ENCODE measurements around the gene ZDHHC22. TPM values are rescaled to one million over a fixed set of nuclear protein-coding genes. Genes with fewer than 3 reads are reported as not detected.

Gene ZDHHC22, protein sequence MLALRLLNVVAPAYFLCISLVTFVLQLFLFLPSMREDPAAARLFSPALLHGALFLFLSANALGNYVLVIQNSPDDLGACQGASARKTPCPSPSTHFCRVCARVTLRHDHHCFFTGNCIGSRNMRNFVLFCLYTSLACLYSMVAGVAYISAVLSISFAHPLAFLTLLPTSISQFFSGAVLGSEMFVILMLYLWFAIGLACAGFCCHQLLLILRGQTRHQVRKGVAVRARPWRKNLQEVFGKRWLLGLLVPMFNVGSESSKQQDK
- total RNA-seq = not detected

DNA sequence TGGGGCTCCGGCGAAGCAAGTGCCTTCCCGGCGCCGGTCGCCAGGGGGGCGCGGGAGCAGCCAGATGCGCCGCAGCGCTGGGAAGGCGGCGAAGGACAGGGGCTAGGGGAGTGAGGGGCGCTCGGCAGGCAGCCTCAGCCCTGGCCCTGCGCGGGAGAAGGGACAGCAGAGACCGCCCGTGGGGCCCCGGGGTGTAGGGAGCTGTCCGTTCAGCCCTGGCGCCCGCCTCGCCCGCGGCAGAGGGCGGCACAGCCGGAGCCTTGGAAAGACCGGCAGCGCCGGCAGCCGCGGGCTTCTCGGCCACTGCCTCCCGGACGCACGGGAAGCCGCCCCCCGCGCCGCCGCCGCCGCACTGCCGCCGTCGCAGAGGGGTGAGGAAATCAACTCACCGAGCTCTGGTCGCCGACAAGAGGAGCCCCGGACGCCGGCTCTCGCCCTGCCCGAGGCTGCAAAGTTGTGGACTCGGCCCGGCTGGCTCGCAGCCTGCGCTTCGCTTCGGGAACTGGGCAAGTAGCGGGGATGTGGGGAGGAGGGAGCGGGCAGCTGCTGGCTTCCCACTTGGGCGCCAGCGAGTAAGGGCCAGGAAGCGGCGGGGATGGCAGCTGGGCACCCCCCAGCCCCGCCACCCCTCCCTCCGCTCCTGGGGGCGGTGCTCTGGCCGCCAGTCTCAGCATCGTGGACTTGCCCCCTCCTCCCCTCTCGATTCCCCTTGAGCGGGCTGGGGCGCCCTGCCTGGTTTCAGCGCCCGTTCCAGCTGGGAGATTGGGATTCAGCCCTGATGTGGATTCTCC, at the start of gene ZDHHC22:
Gene ZDHHC22, minus strand, starts transcription at position 578 of the 791 bp plus-strand sequence. CDS start 2,053 bp downstream, outside the sequence.
- H3K27ac Mint-ChIP-seq = no peak within 1 kb of the TSS
- POLR2A ChIA-PET = no interaction called here
- H3K4me1 Mint-ChIP-seq = peaks cover 13% of the 10 kb centered on the region
- DNase-seq (peak; percentile 52), ATAC-seq (ENCODE audit: low read depth) (peak; percentile 35)
- H3K4me3 Mint-ChIP-seq = peak within 1 kb of the TSS; percentile 20
- H3K9me3 Mint-ChIP-seq = no peaks in the 10 kb centered on the region
- no peaks in the 10 kb centered on the region for H3K36me3 Mint-ChIP-seq
- H3K27me3 Mint-ChIP-seq = peaks cover 84% of the 10 kb centered on the region

DNA sequence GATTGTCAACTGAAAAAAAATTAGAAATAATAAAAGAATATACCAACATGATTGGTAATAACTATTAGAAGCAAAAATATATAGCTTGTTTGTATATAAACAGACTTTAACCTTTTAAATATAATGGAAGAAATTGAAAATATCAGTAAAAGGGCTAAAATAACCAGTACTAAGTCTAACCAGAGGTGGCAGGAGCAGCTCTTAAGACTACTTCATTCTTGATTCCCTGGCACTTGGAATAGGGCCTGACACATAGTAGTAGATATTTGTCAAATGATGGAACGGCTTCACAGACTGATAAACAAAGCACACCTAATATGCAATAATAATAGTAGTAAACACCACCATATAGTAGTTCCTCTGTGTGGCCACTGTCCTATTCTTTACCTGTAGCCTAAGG, 49.4 kb upstream of the ZDHHC22 start:
- H3K9me3 Mint-ChIP-seq = no peaks in the 10 kb centered on the region

DNA sequence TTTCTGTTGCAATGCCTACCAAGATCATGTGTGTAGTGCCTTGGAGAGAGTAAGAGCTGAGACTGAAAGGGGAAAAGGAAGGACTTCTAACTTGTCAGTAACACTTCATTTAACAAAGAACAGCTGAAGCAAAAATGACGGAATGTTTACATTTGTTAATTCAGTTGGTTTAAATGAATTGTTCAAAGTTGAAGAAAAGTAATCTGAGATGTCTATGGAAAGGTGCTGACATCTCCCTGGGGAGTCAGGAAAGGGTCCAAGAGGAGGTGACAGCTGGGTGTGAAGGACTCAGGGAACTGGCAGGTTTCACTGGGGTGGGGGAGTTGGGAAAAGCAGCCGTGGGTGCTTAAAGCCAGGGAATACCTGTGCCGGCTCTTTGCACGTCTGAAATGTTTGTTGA, 47.9 kb upstream of the ZDHHC22 start:
- Mint-ChIP-seq H3K9me3 (no peaks in the 10 kb centered on the region), H3K27ac (no peak overlapping the region), H3K4me3 (no peak overlapping the region)

More for the DNA sequence above, 49.4 kb upstream of the ZDHHC22 start:
- H3K4me1 Mint-ChIP-seq = no peaks in the 10 kb centered on the region
- H3K27ac Mint-ChIP-seq = no peak overlapping the region
- DNase-seq (no peak), ATAC-seq (ENCODE audit: low read depth) (no peak)
- POLR2A ChIA-PET = no interaction called here
- no peak overlapping the region for H3K4me3 Mint-ChIP-seq
- H3K36me3 Mint-ChIP-seq = no peaks in the 10 kb centered on the region
- peaks cover 16% of the 10 kb centered on the region for H3K27me3 Mint-ChIP-seq

DNA sequence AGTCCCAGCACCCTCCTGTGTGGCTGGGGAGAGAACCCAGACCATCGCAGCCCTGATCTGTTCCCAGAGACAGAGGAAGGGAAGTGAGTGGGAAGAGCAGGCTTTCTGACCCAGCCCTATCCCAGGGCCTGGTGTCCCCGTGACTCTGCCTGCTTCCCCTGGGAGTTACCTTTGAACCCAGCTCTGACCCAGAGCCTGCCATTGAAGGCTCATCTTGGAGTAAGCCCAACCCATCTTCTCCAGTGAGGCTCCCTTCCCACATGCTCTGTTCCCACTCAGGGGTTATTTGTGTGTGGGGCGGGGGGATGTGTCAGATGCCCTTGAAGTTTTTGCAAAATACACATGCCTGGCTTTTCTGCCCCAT, 46.0 kb upstream of the ZDHHC22 start:
- ATAC-seq (ENCODE audit: low read depth) (no peak), DNase-seq (no peak)
- Mint-ChIP-seq H3K27ac (no peak overlapping the region), H3K9me3 (no peaks in the 10 kb centered on the region), H3K36me3 (no peaks in the 10 kb centered on the region), H3K4me3 (no peak overlapping the region), H3K27me3 (peaks cover 15% of the 10 kb centered on the region), H3K4me1 (peaks cover under 1% of the 10 kb centered on the region)
- POLR2A ChIA-PET = no interaction called here

More for the DNA sequence above, 47.9 kb upstream of the ZDHHC22 start:
- Mint-ChIP-seq H3K36me3 (no peaks in the 10 kb centered on the region), H3K4me1 (no peaks in the 10 kb centered on the region), H3K27me3 (peaks cover 16% of the 10 kb centered on the region)
- ATAC-seq (ENCODE audit: low read depth) (no peak), DNase-seq (no peak)
- POLR2A ChIA-PET = no interaction called here

DNA sequence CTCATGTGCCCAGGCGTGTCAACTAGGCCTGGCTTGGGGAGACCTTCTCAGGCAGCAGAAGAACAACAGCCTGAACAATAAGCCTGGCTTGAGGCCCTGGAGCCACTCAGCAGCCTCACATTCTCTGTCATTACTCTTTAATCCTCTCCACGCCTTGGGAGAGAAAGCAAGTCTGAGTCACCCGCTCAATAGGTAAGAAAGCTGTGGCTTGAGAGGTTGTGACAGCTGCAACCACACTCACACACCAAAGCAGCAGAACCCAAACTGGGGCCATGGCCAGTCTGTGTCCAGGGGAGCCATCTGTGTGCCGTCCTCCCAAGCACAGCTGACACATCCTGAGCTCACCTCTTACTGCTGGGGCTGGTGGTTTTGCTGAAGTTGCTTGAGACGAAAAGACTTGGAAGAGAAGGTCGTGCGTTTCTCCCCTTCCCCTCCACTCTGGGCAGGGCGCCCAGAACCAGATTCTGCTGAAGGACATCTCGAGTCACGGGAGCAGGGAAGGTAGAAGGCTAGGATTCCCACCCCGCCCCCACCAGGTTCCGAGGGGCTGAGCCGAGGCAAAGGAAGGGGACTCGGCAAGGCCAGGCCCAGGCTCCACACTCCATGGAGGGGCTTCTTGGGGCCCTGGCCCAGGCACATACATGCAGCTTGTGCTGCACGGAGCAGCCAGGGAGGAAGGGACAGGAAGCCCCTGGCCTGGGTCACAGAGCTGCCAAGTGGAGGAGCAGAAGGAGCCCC, 45.5 kb upstream of the ZDHHC22 start:
- Mint-ChIP-seq H3K27ac (no peak overlapping the region), H3K4me1 (peaks cover 2% of the 10 kb centered on the region), H3K36me3 (no peaks in the 10 kb centered on the region), H3K9me3 (no peaks in the 10 kb centered on the region), H3K4me3 (no peak overlapping the region), H3K27me3 (peaks cover 14% of the 10 kb centered on the region)
- ATAC-seq (ENCODE audit: low read depth) (no peak), DNase-seq (no peak)
- POLR2A ChIA-PET = no interaction called here

DNA sequence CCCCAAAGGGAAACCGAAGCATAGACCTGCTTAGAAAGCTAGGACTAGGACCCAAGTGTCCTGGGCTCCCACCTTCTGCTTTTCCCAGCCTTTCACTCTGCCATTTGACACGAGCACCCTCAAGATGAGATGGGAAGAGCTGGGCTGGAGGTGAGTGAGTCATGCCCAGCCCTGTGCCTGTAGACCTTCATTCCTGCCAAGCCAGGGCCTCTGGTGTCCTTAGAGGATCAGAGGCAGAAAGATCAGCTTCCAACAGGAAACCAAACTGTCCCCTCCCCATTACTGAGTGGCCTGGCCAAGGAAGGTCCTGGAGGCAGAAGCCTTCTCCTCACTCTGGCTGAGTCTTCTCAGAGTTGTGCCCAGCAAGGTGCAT, 43.5 kb upstream of the ZDHHC22 start:
- H3K27ac Mint-ChIP-seq = no peak overlapping the region
- H3K36me3 Mint-ChIP-seq = no peaks in the 10 kb centered on the region
- POLR2A ChIA-PET = interaction anchor here (0.5 kb wide), 1 partner anchor 1640 kb away, joined by 3 read pairs; no protein-coding TSS in a partner anchor
- ATAC-seq (ENCODE audit: low read depth) (no peak), DNase-seq (no peak)
- H3K27me3 Mint-ChIP-seq = peaks cover 26% of the 10 kb centered on the region
- H3K4me1 Mint-ChIP-seq = peaks cover 6% of the 10 kb centered on the region
- H3K4me3 Mint-ChIP-seq = no peak overlapping the region
- H3K9me3 Mint-ChIP-seq = no peaks in the 10 kb centered on the region

DNA sequence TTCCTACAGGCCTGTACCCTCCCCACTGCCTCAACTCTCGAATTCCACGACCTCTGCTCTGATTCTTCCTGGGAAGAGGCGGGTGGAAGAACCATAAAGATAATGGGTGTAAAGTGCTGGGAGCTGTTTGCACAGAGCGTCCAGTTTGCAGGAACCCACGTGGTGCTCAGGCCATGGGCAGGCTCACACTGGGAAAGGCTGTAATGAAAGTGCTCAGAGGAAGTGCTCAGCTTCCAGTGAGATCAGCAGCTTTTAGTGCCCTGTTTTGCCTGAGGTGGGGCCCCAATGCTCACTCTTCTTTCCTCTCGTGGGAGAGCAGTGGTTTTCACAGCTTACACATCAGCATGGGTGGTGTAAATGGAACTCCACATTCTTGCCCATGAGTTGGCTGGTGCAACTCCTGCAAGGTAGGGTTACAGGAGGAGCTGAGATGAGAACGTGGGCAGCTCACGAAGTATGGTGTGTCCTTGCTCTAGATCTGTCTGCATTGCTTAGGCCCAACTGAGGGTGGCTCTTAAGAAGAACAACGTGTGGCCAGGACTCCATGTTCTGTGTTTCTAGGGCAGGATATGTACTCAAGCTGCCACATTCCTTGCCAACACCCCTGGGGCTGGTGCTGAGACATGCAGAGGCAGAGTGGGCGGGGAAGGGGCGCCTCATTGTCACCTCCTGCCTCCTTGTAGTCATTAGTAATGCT, 43.0 kb upstream of the ZDHHC22 start:
- no peak for ATAC-seq (ENCODE audit: low read depth)
- Mint-ChIP-seq H3K27me3 (peaks cover 28% of the 10 kb centered on the region), H3K9me3 (no peaks in the 10 kb centered on the region), H3K36me3 (no peaks in the 10 kb centered on the region), H3K4me3 (no peak overlapping the region), H3K27ac (no peak overlapping the region), H3K4me1 (peaks cover 6% of the 10 kb centered on the region)
- DNase-seq = no peak
- POLR2A ChIA-PET = interaction anchor here (0.5 kb wide), 1 partner anchor 1640 kb away, joined by 3 read pairs; no protein-coding TSS in a partner anchor

DNA sequence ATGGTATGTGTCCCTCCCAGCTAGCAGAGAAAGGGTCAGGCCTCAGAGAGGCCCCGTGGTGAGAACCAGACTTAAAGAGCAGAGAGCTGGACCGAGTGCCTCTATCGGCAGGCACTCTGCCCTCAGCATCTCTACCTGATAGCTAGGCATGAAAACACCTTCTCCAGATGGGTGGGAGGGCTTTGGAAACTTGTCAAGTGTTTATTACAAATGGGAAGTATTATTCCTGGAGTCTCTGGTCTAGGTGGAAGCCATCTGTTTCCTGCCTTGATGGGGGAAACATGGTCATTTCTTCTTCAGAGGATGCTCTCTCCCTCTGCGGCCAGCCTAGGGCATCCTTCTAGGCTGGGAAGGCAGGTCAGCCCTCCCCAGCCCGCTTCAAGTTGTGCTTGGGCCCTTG, 42.3 kb upstream of the ZDHHC22 start:
- peaks cover 6% of the 10 kb centered on the region for H3K4me1 Mint-ChIP-seq
- H3K27me3 Mint-ChIP-seq = peaks cover 28% of the 10 kb centered on the region
- no peak for ATAC-seq (ENCODE audit: low read depth)
- H3K4me3 Mint-ChIP-seq = no peak overlapping the region
- POLR2A ChIA-PET = no interaction called here
- no peak for DNase-seq
- no peak overlapping the region for H3K27ac Mint-ChIP-seq
- H3K9me3 Mint-ChIP-seq = no peaks in the 10 kb centered on the region
- H3K36me3 Mint-ChIP-seq = no peaks in the 10 kb centered on the region

DNA sequence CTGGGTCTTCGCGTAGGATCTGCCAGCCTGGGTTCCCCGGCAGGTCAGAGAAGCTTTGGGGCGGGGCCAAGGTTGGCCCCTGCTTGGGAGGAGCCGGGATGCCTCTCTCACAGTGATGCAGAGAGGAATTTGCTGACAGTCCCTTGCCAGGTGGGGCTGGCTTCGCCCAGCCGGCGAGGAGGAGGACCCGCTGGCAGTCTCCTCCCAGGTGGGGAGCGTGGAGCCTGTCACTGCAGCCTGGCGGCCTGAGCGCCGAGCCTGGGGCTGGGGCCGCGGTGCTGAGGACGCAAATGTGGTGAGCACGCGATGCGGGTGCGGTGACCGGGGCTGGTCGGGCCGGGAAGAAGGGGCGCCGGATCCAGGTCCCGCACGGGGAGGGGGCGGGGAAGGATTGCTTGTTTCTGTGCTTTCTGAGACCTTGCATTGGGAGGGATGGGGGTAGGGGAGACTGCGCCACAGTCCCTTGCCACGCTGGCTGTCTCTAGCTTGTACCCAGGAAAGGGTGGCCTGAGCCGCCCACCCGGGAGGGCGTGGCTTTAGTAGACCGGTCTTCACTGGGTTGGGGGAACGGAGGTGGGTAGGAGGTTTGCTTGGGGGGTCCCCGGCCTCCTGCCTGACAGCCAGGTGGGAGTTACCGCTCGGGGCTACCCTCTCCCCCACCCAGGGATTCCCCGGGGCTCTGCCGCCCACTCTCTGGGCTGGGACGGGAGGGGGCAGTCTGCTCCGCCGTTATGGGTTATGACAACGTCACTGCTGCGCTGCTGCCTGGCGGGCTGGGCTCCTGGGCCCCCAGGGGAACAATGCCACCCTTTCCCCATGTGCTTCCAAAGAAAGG, 40.2 kb upstream of the ZDHHC22 start, which contains the start of gene TMEM63C:
Gene TMEM63C, plus strand, starts transcription at position 196 of the 835 bp plus-strand sequence. CDS start 37,016 bp downstream, outside the sequence.
- H3K27me3 Mint-ChIP-seq = peaks cover 24% of the 10 kb centered on the region
- no peaks in the 10 kb centered on the region for H3K9me3 Mint-ChIP-seq
- peak within 1 kb of the TSS; percentile 69 for H3K4me3 Mint-ChIP-seq
- H3K27ac Mint-ChIP-seq = no peak within 1 kb of the TSS
- H3K36me3 Mint-ChIP-seq = no peaks in the 10 kb centered on the region
- ATAC-seq (ENCODE audit: low read depth) (peak; percentile 85), DNase-seq (peak; percentile 59)
- peaks cover 7% of the 10 kb centered on the region for H3K4me1 Mint-ChIP-seq
- POLR2A ChIA-PET = no interaction called here

DNA sequence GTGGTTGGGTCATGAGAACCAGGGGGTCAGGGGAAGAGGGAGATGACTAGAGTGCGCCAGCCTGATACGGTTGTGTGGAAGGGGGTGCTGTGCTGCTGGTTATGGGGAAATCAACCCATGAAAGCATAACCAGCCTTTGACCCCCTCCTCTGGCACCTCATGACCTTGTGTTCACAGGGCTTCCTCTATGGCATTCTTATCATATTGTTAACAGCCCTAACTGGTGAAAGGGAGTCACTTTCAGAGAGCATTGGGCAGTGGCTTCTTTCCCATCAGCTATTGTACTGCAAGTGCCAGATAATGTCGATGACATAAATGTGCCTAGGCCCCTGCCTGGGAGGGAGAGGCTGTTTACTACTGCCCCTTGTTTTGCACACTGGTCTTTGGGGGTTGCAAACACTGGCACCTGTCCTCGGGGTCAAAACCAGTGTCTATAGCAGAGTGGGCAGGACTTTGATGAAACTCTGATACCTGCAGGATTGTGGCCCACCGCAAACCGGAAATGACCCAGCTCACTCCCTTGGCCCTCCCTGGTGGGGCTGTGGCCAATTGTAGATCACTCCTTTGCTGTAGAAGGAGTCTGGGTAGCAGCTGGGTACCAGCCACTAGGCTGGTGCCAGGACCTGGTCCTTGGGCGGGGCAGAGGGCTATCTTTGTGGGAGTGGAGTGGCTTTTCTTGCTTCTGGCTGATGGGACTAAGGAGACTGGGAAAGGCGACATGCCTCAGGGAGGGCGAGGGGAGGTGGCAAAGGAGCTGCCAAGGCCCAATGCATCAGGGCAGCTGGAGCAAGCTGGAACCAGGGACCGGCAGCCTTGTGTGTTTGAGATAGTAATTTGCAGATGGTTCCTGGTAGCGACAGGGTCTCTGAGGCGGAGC, 39.4 kb upstream of the ZDHHC22 start:
- DNase-seq (no peak), ATAC-seq (ENCODE audit: low read depth) (no peak)
- Mint-ChIP-seq H3K27me3 (peaks cover 27% of the 10 kb centered on the region), H3K4me1 (peaks cover 11% of the 10 kb centered on the region), H3K4me3 (peak overlapping the region; percentile 69), H3K36me3 (no peaks in the 10 kb centered on the region), H3K9me3 (no peaks in the 10 kb centered on the region), H3K27ac (no peak overlapping the region)
- POLR2A ChIA-PET = no interaction called here

DNA sequence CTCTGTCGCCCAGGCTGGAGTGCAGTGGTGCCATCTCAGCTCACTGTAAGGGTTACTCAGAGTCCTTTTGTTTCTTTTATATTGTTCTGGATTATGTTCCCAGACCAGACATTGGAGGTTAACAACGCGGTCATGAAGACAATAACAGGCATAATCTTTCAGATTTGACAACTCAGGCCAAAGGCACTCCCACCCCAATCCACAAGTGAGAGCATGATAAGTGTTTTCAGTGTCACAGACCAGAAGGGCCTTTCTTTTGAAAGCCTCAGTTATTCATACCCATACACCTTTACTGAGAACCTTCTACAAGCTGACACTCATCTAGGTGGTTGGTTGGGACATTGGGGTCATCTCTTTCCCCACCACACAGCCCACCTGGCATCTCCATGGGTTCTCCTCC, 37.1 kb upstream of the ZDHHC22 start:
- H3K27me3 Mint-ChIP-seq = peaks cover 27% of the 10 kb centered on the region
- no peak overlapping the region for H3K4me3 Mint-ChIP-seq
- no peaks in the 10 kb centered on the region for H3K36me3 Mint-ChIP-seq
- ATAC-seq (ENCODE audit: low read depth) (no peak), DNase-seq (no peak)
- H3K9me3 Mint-ChIP-seq = no peaks in the 10 kb centered on the region
- peaks cover 11% of the 10 kb centered on the region for H3K4me1 Mint-ChIP-seq
- POLR2A ChIA-PET = no interaction called here
- no peak overlapping the region for H3K27ac Mint-ChIP-seq

DNA sequence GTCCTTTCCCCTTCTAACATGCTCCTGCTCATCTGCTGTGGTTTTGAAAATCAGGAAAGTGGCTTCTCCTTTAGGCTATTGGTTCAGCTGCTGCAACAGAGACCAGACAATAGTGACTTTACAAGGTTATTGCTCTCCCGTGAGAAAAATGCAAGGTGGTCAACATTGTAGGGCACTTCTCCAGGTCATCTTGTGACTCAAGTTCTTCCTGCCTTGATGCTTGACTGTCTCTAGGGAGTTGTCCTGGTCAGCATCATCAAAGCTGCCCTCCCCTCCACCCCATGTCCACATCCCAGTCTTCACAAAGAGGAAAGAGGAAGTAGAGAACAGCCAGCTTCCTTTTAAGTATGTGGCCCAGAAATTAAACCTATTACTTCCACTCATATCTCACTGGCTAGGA, 36.1 kb upstream of the ZDHHC22 start:
- H3K27ac Mint-ChIP-seq = no peak overlapping the region
- H3K9me3 Mint-ChIP-seq = no peaks in the 10 kb centered on the region
- peaks cover 11% of the 10 kb centered on the region for H3K4me1 Mint-ChIP-seq
- no peak overlapping the region for H3K4me3 Mint-ChIP-seq
- H3K27me3 Mint-ChIP-seq = peaks cover 35% of the 10 kb centered on the region
- POLR2A ChIA-PET = no interaction called here
- ATAC-seq (ENCODE audit: low read depth) (no peak), DNase-seq (no peak)
- no peaks in the 10 kb centered on the region for H3K36me3 Mint-ChIP-seq

Data from activated naive CD8-positive, alpha-beta T cell treated with anti-CD3 and anti-CD28 coated beads, Interleukin-2, amount 10 ng/mL, durations not matched to agents 7 days and 5 days (primary cell).